Peyer's patch (tissue), 4 donors: ENCODE measurements around the gene PDSS2.

ENCODE experiments used
- POLR2A ChIP-seq, 2 donors: fragments of 450-650 bp; IDR thresholded peaks; one replicate each; pipeline ENCODE4 v1.5.1; 2017; ENCODE audit warnings: antibody characterized with exemption in 2 of 2, mild to moderate bottlenecking in 2 of 2, moderate library complexity in 2 of 2
- TF ChIP-seq, protein P1 (sequence below), 6 experiments: fragments of 450-650 bp in 4 of 6; fragments of 200-600 bp in 2 of 6; sonication (generic) in 1 of 6; IDR thresholded peaks; one replicate each; pipeline ENCODE4 v1.5.1; 2017 to 2019; ENCODE audit warnings: antibody characterized with exemption in 6 of 6, mild to moderate bottlenecking in 3 of 6, moderate library complexity in 1 of 6

GRCh38 chr6:107321793-107322192, 137.6 kb downstream of the PDSS2 start:
- TF ChIP-seq, protein P1, sequence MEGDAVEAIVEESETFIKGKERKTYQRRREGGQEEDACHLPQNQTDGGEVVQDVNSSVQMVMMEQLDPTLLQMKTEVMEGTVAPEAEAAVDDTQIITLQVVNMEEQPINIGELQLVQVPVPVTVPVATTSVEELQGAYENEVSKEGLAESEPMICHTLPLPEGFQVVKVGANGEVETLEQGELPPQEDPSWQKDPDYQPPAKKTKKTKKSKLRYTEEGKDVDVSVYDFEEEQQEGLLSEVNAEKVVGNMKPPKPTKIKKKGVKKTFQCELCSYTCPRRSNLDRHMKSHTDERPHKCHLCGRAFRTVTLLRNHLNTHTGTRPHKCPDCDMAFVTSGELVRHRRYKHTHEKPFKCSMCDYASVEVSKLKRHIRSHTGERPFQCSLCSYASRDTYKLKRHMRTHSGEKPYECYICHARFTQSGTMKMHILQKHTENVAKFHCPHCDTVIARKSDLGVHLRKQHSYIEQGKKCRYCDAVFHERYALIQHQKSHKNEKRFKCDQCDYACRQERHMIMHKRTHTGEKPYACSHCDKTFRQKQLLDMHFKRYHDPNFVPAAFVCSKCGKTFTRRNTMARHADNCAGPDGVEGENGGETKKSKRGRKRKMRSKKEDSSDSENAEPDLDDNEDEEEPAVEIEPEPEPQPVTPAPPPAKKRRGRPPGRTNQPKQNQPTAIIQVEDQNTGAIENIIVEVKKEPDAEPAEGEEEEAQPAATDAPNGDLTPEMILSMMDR (IDR thresholded peaks at IDR 0.05), result no peak
- no peak for TF ChIP-seq POLR2A (IDR thresholded peaks at IDR 0.05)
